GM19395 (cell line): Measurements from ENCODE around the gene DACT1.
"Not testable (repeated sequence)": the region's sequence is repeated elsewhere in the genome, so short reads cannot be mapped to it uniquely, and the experiment has no call there.

ENCODE experiments used
- ATAC-seq: cut with Tn5 transposase; IDR thresholded peaks from one replicate; pipeline ENCODE4 v1.9.1; 2021; ENCODE audit warnings: mild to moderate bottlenecking, moderate library complexity; ENCODE audit not compliant: unreplicated experiment

The DACT1 gene

GRCh38 chr14:58637391-58638230, at the start of gene DACT1:
TSS of gene DACT1 (plus strand) at chr14:58637962. CDS start at chr14:58638203, 241 bp downstream.
- ATAC-seq, result peak; percentile 46

- ATAC-seq, result not testable (repeated sequence)
These were observed 49.4 kb upstream of the DACT1 start for GRCh38 chr14:58588321-58588720.

- no peak for ATAC-seq
These were observed 43.8 kb upstream of the DACT1 start for GRCh38 chr14:58593977-58594376.

GRCh38 chr14:58597041-58597440, 40.7 kb upstream of the DACT1 start:
- no peak for ATAC-seq

- no peak for ATAC-seq
These were observed 39.5 kb upstream of the DACT1 start for GRCh38 chr14:58598028-58598803.

GRCh38 chr14:58598804-58599525, 38.8 kb upstream of the DACT1 start:
- no peak for ATAC-seq

- no peak for ATAC-seq
These were observed 38.1 kb upstream of the DACT1 start for GRCh38 chr14:58599707-58600106.

- ATAC-seq, result no peak
These were observed 32.3 kb upstream of the DACT1 start for GRCh38 chr14:58605465-58605864.

GRCh38 chr14:58607131-58607951, 30.4 kb upstream of the DACT1 start:
- ATAC-seq, result no peak

- no peak for ATAC-seq
These were observed 29.8 kb upstream of the DACT1 start for GRCh38 chr14:58607952-58608317.

GRCh38 chr14:58617619-58618018, 20.1 kb upstream of the DACT1 start:
- no peak for ATAC-seq

- ATAC-seq, result no peak
These were observed 17.8 kb upstream of the DACT1 start for GRCh38 chr14:58620011-58620410.

GRCh38 chr14:58625438-58625837, 12.3 kb upstream of the DACT1 start:
- ATAC-seq, result no peak

- ATAC-seq, result no peak
These were observed 11.3 kb upstream of the DACT1 start for GRCh38 chr14:58626431-58626831.

GRCh38 chr14:58628406-58628805, 9.4 kb upstream of the DACT1 start:
- ATAC-seq, result no peak

- ATAC-seq, result no peak
These were observed 8.5 kb upstream of the DACT1 start for GRCh38 chr14:58629281-58629680.

- ATAC-seq, result no peak
These were observed 6.0 kb upstream of the DACT1 start for GRCh38 chr14:58631732-58632131.

- no peak for ATAC-seq
These were observed 3.9 kb upstream of the DACT1 start for GRCh38 chr14:58633831-58634230.

GRCh38 chr14:58634406-58635090, 3.2 kb upstream of the DACT1 start:
- no peak for ATAC-seq
